Glutamatergic neuron (in vitro differentiated cells): ENCODE data around the gene AGAP1. TPM values are rescaled to one million over a fixed set of nuclear protein-coding genes. Genes with fewer than 3 reads are reported as not detected.

Experiments used
- DNase-seq: peaks from one replicate; pipeline ENCODE4 v3.0.0; 2022
- H3K27ac Mint-ChIP-seq: one replicate; pipeline ENCODE4 v1.8.0; 2020; ENCODE audit warnings: mild to moderate bottlenecking, mixed read lengths, inconsistent platforms; ENCODE audit not compliant: unreplicated experiment
- H3K27me3 Mint-ChIP-seq: one replicate; pipeline ENCODE4 v1.8.0; 2020; ENCODE audit warnings: mild to moderate bottlenecking, moderate library complexity, mixed read lengths, inconsistent platforms; ENCODE audit not compliant: unreplicated experiment
- H3K36me3 Mint-ChIP-seq: one replicate; pipeline ENCODE4 v1.8.0; 2020; ENCODE audit warnings: mild to moderate bottlenecking, mixed read lengths, inconsistent platforms; ENCODE audit not compliant: unreplicated experiment
- H3K4me1 Mint-ChIP-seq: one replicate; pipeline ENCODE4 v1.8.0; 2020; ENCODE audit warnings: mild to moderate bottlenecking, low read depth, mixed read lengths, inconsistent platforms; ENCODE audit not compliant: unreplicated experiment
- H3K4me3 Mint-ChIP-seq: one replicate; pipeline ENCODE4 v1.8.0; 2020; ENCODE audit warnings: mild to moderate bottlenecking, mixed read lengths, inconsistent platforms; ENCODE audit not compliant: unreplicated experiment
- H3K9me3 Mint-ChIP-seq: one replicate; pipeline ENCODE4 v1.8.0; 2020; ENCODE audit warnings: mild to moderate bottlenecking, moderate library complexity, mixed read lengths, inconsistent platforms; ENCODE audit not compliant: unreplicated experiment
- total RNA-seq: library from RNA; stranded (reverse); fragmentation: NEBNext Ultra II Directional; extraction: Animal tissue kit (Norgen Biotek cat#: 25700); gene quantifications from one replicate; pipeline ENCODE4 v1.2.1, GENCODE V29; 2021; ENCODE audit not compliant: unreplicated experiment
- TF ChIP-seq, protein P1 (sequence below): fragments of 200-600 bp; sonication (generic); IDR thresholded peaks from one replicate; pipeline ENCODE4 v1.5.0; 2021; ENCODE audit not compliant: partially characterized antibody, unreplicated experiment

Gene AGAP1
- total RNA-seq, 1 donor from 2014 or later: 153 TPM

DNA sequence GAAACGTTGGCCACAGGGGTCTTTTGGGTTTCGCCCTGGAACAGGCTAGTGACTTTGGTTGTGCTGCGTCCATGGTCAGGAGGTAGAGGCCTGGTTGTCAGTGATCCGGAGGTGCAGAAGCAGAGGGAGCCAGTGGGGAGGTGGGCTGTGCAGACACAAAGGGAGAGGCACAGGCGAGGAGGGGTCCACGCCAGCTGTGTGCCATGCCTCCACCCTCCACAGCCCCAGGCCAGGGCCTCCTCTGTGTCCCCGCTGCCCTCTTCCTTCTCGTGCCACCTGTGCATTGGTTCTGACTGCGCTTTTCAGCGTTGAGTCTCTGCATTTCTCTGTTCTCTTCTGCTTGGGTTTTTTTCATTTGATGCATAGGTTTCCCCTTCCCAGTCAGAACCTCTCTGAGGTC lies 553.3 kb downstream of the AGAP1 start:
- no peak overlapping the region for H3K4me3 Mint-ChIP-seq
- H3K4me1 Mint-ChIP-seq: peaks cover 36% of the 10 kb centered on the region
- no peak overlapping the region for H3K27ac Mint-ChIP-seq
- peaks cover 9% of the 10 kb centered on the region for H3K9me3 Mint-ChIP-seq
- peaks cover 9% of the 10 kb centered on the region for H3K36me3 Mint-ChIP-seq
- TF ChIP-seq, protein P1, sequence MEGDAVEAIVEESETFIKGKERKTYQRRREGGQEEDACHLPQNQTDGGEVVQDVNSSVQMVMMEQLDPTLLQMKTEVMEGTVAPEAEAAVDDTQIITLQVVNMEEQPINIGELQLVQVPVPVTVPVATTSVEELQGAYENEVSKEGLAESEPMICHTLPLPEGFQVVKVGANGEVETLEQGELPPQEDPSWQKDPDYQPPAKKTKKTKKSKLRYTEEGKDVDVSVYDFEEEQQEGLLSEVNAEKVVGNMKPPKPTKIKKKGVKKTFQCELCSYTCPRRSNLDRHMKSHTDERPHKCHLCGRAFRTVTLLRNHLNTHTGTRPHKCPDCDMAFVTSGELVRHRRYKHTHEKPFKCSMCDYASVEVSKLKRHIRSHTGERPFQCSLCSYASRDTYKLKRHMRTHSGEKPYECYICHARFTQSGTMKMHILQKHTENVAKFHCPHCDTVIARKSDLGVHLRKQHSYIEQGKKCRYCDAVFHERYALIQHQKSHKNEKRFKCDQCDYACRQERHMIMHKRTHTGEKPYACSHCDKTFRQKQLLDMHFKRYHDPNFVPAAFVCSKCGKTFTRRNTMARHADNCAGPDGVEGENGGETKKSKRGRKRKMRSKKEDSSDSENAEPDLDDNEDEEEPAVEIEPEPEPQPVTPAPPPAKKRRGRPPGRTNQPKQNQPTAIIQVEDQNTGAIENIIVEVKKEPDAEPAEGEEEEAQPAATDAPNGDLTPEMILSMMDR: no peak
- DNase-seq: no peak
- peaks cover 14% of the 10 kb centered on the region for H3K27me3 Mint-ChIP-seq

DNA sequence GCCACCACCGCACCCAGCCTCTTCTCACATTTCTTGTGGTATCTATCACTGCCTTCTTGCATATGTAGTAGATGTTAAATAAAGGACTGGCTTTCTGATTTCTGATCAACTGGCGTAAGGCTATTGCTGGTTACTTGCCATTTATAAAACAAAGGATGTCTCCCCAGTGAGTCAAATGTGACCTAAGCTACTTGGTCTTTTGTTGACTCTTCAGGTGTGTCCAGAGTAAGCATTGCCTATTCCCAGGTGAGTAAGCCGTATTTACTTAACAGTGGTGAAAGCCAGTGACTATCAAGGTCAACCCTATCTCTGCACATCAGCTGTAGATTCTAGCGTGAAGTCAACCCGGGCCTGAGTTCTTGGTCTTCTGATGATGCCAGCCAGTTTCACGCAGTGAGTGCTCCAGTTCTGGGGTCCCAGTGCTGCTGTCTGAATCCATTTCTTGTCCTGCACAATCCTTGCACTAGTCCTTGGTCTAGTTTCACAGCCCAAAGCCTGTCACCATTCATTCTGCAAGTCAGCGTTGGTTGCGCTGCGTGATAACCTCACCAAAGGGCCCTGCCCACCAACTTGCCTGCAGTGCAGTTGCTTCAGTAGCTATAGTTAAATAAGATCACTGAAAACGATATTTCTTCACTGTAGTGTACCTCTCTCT lies 554.2 kb downstream of the AGAP1 start:
- no peak overlapping the region for H3K27ac Mint-ChIP-seq
- peaks cover 6% of the 10 kb centered on the region for H3K9me3 Mint-ChIP-seq
- peaks cover 12% of the 10 kb centered on the region for H3K27me3 Mint-ChIP-seq
- H3K4me1 Mint-ChIP-seq: peaks cover 38% of the 10 kb centered on the region
- H3K36me3 Mint-ChIP-seq: peaks cover 9% of the 10 kb centered on the region
- DNase-seq: no peak
- no peak overlapping the region for H3K4me3 Mint-ChIP-seq
- TF ChIP-seq, protein P1: no peak

DNA sequence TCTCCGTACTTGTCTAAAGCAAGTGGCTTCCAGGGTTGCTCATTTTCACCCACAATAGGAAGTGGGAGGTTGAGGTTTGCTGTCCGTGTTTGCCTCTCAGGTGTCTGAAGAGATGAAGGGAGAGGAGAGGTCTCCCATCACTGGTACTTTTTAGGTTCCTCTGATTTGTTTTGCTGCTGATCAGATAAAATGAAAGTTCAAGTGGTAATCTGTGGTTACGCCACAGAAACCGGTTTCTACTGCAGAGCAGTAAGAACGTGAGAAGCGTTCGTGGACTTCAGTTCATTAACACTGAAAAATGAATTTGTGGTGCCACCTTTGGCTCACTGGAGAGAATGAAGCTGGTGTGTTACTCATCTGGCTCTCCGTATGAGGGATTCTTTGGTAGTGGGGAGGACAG lies 556.1 kb downstream of the AGAP1 start:
- no peak for DNase-seq
- Mint-ChIP-seq H3K4me1 (peaks cover 43% of the 10 kb centered on the region), H3K36me3 (peaks cover 9% of the 10 kb centered on the region), H3K9me3 (peaks cover 12% of the 10 kb centered on the region), H3K4me3 (no peak overlapping the region), H3K27me3 (peaks cover 13% of the 10 kb centered on the region), H3K27ac (no peak overlapping the region)
- TF ChIP-seq, protein P1: no peak

DNA sequence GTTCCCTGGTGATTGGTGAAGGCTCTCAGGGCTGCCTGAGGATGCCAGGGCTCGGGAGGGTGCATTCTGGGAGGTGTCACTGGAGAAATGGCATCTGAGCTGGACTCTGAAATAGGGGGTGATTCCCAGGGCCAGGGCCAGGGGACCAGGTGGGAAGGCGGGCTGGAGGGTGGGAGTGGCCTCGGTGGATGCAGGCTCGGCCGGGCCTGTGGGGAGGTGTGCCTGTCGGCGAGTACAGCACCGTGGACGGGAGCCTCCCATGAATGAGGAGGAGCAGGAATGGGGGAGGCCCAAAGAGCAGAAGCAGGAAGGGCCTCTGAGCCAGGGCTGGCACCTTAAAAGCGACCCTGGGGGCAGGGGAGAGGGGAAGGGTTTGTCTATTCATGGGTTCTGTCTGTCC lies 557.5 kb downstream of the AGAP1 start:
- peaks cover 4% of the 10 kb centered on the region for H3K36me3 Mint-ChIP-seq
- H3K4me3 Mint-ChIP-seq: no peak overlapping the region
- H3K27me3 Mint-ChIP-seq: peaks cover 14% of the 10 kb centered on the region
- no peak overlapping the region for H3K27ac Mint-ChIP-seq
- TF ChIP-seq, protein P1: no peak
- H3K4me1 Mint-ChIP-seq: peaks cover 50% of the 10 kb centered on the region
- no peak for DNase-seq
- H3K9me3 Mint-ChIP-seq: peaks cover 7% of the 10 kb centered on the region

DNA sequence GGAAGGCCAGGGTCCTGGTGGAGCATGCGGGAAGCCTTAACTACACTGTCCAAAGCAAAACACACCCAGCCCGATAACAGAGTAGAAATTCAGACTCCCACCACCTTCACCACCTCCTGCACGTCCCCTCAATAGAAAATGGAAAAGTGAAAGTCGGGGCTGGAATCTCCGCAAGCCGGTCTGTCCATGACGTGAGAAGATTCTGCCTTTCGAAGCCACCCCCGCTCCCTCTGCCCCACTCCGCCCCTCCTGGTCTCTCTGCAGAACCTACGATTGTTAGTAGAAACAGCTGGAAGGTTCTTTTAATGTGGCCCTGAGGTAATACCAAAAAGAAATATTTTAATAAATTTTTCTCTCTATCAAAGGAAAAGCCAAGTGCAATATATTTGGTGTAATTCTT lies 558.0 kb downstream of the AGAP1 start:
- Mint-ChIP-seq H3K9me3 (peaks cover 7% of the 10 kb centered on the region), H3K4me3 (no peak overlapping the region), H3K4me1 (peaks cover 55% of the 10 kb centered on the region), H3K36me3 (no peaks in the 10 kb centered on the region), H3K27ac (no peak overlapping the region), H3K27me3 (peaks cover 10% of the 10 kb centered on the region)
- TF ChIP-seq, protein P1: no peak
- no peak for DNase-seq
